Measurements from ENCODE around the gene ALK.

DNA sequence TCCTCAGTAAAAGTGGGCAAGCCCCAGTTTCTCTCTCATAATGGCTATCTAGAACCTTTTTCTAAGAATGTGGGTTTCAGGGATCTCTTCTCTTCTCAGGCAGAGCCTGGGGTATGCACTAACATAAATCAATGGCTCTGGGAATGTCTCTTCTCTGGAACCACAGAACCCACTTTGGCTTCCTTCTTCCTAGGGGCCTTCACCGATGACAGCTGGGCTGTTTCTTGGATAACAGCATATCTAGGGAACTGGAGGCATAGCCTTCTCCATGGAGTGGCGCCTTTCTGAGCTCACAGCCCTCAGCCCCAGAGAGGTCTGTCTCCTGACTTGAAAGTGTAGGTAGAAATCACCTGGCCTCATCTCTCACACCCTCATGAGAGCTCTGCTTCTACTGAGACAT is 558.3 kb downstream of the ALK start:
- TF ChIP-seq, protein P1, sequence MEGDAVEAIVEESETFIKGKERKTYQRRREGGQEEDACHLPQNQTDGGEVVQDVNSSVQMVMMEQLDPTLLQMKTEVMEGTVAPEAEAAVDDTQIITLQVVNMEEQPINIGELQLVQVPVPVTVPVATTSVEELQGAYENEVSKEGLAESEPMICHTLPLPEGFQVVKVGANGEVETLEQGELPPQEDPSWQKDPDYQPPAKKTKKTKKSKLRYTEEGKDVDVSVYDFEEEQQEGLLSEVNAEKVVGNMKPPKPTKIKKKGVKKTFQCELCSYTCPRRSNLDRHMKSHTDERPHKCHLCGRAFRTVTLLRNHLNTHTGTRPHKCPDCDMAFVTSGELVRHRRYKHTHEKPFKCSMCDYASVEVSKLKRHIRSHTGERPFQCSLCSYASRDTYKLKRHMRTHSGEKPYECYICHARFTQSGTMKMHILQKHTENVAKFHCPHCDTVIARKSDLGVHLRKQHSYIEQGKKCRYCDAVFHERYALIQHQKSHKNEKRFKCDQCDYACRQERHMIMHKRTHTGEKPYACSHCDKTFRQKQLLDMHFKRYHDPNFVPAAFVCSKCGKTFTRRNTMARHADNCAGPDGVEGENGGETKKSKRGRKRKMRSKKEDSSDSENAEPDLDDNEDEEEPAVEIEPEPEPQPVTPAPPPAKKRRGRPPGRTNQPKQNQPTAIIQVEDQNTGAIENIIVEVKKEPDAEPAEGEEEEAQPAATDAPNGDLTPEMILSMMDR (IDR thresholded peaks at IDR 0.05): no peak
- TF ChIP-seq POLR2A (IDR thresholded peaks at IDR 0.05): no peak

All from Peyer's patch (tissue), 4 donors.